T-helper 1 cell treated with Interleukin-12 subunit alpha and Interleukin-12 subunit beta and Interleukin-4 antibody, amounts not matched to agents 30 ng/mL and 1 ng/mL, for 36 hours (primary cell): Measurements from ENCODE around the gene C1orf226. TPM values are rescaled to one million over a fixed set of nuclear protein-coding genes. Genes with fewer than 3 reads are reported as not detected.

Experiments used
- intact Hi-C: fragments of 100-400 bp; cut with micrococcal nuclease; formaldehyde crosslinking; loops from one replicate; pipeline ENCODE4 v1.15.1; 2024
- total RNA-seq: library from RNA; stranded (reverse); gene quantifications from 2 replicates; pipeline ENCODE4 v1.2.3, GENCODE V29; 2022

The C1orf226 gene
- total RNA-seq, 1 donor from 2014 or later, result not detected

DNA sequence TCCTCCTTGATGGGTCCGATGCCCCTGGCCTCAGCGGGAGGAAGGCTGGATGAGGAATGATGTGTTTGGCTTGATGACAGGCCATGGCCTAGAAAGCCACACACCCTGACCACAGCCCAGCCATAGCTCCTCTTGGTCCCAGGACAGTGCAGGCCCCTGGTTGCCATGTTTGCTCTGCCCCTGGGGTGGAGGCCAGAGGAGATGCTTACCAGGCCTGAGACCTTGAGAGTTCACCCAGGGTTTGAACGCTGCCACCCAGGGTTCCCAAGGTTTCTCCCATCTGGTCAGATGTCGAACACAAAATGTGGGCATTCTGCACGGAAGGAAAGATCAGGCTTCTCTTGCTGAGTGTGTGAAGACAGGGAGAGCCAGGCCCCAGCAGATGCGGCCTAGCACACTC, 2.6 kb downstream of the C1orf226 start:
- intact Hi-C loops, result no loop called here

- intact Hi-C loops, result no loop called here
Observed at GRCh38 chr1:162384601-162385279, 3.2 kb downstream of the C1orf226 start.

DNA sequence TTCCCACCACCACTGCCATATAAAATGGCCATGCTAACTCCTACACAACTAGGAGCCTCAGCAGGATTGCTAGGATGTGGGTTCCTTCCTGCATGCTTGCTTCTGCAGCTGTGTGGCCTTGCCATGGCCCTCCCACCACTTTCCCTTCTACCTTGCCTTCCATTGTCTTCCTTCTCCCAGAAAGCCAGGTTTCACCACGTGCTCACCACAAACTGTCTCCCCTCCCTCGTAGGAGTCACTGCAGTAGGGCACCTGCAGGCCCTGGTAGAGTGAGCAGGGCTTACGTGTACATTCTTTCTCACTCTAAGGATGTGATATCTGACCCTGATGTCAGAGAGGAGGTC, 3.7 kb downstream of the C1orf226 start:
- intact Hi-C loops, result no loop called here

DNA sequence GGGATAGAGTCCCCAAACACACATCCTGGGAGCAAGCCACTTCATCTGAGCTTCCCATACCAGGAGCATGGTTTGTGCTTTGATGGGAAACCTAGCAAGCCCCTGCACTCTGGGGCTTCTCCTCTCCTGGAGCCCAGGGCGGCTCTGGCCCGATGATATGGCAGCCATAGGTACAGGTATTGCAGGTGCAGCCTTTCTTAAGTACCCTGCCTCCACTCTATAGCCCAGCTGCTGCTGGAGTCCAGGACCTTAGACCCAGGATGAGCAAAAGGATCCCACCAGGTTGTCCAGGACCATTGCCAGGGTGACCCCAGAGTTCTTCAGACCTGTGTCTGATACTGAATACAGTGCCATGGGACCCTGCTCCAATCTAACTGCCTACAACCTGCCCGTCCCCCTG, 4.2 kb downstream of the C1orf226 start:
- intact Hi-C loops, result no loop called here

DNA sequence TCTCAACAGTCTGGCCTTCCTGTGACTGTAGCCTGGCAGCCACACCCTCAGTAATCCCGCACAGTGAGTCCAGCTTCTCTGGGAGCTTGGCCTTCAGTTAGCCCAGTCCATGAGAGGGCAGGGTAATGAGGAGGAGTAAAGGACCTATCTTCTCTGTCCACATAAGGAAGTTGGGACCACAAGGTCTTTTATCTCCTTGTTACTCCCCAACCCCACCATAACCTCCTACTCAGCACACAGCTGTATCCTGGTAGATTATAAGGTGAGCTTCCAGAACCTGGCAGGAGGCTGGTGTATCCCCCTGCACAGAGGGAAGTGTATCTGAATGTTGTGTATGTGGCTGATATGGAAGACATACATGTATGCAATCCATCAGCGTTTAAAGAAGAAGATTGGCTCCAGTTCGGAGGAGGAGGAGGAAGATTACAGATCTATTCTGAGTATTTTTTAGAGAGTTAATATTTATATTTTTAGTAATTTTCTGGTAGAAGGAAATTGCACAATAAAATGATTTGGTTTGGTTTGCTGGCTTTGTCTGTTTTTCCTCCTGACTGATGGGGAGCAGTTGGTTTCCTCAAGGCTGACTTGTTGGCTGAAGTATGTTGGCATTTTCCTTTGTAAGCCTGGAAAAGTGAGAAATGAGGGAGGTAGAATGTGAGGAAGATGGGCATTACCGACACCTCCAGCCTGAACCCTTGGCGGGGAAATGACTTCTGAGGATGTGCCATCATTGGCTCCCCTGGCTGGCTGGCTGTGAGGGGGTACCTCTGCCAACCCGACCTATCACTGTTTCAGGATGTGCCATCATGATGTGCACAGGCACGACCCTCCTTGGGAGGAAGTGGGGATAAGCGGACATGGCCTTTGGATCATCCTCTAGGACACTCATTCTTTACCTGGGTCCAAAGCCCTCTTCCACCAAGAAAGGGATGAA, 5.0 kb downstream of the C1orf226 start:
- intact Hi-C loops, result no loop called here

GRCh38 chr1:162387226-162388082, 5.9 kb downstream of the C1orf226 start:
- intact Hi-C loops, result no loop called here

DNA sequence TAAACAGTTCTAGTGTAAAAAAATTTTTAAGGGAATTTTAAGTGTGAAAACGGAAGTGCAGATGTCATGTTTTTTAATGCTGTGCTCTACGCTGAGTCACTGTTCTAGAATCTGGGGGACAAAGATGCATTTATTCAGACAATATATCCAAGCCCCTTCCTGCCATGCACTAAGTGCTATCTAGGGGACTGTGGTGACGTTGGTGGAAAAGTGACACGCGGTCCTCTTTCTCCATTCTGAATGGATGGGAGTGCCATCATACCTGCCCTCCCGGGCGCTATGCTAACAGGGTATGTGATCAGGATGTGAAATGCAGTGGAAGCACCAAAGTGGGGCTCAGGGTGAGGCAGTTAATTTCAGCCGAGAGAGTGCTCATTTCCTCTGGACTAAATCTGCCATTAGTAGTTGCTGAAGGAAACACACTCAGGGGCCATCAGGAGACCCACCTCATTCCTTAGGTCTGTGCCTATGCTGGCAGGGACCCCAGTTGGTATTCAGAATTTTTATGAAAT, 6.6 kb downstream of the C1orf226 start:
- intact Hi-C loops, result no loop called here

- intact Hi-C loops, result no loop called here
Observed at GRCh38 chr1:162388615-162389014, 7.1 kb downstream of the C1orf226 start.

- intact Hi-C loops, result no loop called here
Observed at GRCh38 chr1:162389021-162389818, 7.7 kb downstream of the C1orf226 start.

DNA sequence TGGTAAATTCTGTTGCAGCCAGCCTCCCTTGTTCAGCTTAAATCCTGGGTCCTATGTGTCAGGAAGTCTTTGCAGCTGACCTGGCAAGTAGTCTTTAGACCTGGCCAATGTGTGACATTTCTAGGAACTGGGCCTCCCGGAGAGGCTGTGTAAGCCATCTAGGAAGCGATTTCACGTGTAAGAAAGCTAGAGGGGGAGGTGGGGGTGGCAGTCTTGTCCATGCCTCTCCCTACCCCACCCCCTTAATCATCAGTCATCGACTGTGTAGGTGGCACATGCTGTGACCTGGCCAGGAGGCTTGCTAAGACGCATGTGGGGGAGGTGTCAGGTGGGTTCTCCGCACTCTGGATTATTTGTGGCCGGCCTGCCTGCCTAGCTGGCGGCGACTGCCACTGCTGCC, 8.4 kb downstream of the C1orf226 start:
- intact Hi-C loops, result no loop called here

- intact Hi-C loops, result no loop called here
Observed at GRCh38 chr1:162390396-162391185, 9.1 kb downstream of the C1orf226 start.

GRCh38 chr1:162391790-162392563, 10.4 kb downstream of the C1orf226 start:
- intact Hi-C loops, result loop anchor here (1.0 kb wide), 2 partner anchors 336 to 600 kb away; no protein-coding TSS in a partner anchor

DNA sequence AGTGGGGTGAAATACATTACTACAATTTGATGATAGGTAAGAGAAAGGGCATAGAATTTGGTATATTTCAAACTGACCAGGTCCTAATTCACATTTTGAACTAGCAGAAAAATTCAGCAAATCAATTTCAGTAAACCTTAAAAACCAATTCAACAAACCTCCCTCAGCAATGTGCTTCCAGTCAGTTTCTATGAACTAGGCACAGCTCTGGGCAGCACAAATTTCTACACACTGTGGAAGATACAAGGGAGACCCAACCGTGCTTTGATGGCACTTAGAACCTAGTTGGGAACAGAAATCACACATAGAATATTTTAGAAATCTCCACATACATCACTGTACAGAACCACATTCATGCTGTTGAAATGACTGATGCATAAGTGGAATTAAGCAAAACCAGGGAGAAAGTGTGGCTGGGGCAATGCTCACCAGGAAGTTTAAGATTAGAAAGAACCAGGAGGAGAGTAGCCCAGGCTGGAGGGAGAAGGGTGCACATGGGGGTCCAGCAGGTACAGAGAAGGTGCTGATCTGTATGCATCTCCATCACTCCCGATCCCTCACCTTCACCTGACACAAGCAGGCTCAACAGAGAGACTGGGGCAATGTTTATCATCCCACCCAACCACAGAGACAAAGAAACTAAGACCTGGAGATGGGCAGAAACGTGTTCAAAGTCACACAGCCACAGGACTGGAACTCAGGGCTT, 14.8 kb downstream of the C1orf226 start:
- intact Hi-C loops, result no loop called here

DNA sequence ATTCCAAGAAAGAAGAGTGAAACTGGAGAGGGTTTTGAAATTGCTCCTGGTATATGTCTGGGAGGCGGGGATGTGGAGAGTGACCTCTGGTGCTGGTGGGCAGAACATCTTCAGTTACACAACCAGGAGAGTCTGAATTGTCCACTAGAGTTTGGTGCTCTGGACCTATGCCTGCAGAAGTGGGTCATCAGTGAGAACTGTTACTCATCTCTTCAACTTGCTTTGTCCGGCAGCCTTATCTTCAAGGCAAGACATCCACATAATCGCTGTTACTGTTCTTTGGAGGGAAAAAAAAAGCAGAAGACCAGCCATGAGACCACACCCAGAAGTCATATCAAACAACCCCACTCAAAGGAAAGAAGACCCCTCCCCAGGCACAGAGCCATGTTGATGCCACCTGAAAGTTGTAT, 15.5 kb downstream of the C1orf226 start:
- intact Hi-C loops, result no loop called here

- intact Hi-C loops, result no loop called here
Observed at GRCh38 chr1:162397943-162398560, 16.5 kb downstream of the C1orf226 start.

- intact Hi-C loops, result no loop called here
Observed at GRCh38 chr1:162398999-162399580, 17.6 kb downstream of the C1orf226 start.

DNA sequence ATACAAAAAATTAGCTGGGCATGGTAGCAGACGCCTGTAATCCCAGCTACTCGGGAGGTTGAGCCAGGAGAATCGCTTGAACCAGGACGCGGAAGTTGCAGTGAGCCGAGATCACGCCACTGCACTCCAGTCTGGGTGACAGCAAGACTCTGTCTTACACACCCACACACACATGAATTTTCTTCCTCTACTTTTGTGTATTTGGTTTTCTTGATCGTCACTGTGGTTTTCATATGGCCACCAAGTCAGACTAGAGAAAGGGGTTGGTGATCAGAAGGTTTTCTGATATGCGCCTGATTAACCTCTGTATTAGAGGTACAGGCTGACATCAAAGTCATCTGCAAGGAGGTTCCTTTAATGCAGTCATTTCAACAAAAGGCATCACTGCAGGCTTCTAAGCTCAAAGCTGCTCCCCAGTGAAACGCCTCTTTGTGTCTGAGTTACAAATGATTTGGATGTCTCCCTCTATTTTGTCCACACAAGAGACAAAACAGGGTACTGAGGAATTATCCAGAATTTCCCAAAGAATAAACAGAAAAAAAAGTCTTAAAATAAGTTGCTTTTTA, 19.3 kb downstream of the C1orf226 start:
- intact Hi-C loops, result no loop called here
